HG02973 (cell line): ENCODE data around the gene MAPK11.

ENCODE experiments used
- ATAC-seq: cut with Tn5 transposase; IDR thresholded peaks from one replicate; pipeline ENCODE4 v1.9.1; 2021; ENCODE audit warnings: moderate library complexity; ENCODE audit not compliant: unreplicated experiment

MAPK11 gene

GRCh38 chr22:50227579-50228215 lies 42.5 kb downstream of the MAPK11 start:
- ATAC-seq = no peak

GRCh38 chr22:50226875-50227165 lies 43.4 kb downstream of the MAPK11 start:
- ATAC-seq = no peak

- ATAC-seq = no peak
Observed at GRCh38 chr22:50226063-50226874, 43.9 kb downstream of the MAPK11 start.

- ATAC-seq = no peak
Observed at GRCh38 chr22:50225200-50225969, 44.8 kb downstream of the MAPK11 start.

GRCh38 chr22:50224071-50224470 lies 46.1 kb downstream of the MAPK11 start:
- ATAC-seq = no peak

GRCh38 chr22:50222508-50222907 lies 47.7 kb downstream of the MAPK11 start:
- ATAC-seq = no peak

GRCh38 chr22:50221410-50222300 lies 48.5 kb downstream of the MAPK11 start:
- no peak for ATAC-seq

- ATAC-seq = no peak
Observed at GRCh38 chr22:50220603-50221409, 49.4 kb downstream of the MAPK11 start.

- ATAC-seq = no peak
Observed at GRCh38 chr22:50219800-50220602, 50.2 kb downstream of the MAPK11 start.

- ATAC-seq = no peak
Observed at GRCh38 chr22:50218996-50219727, 51.0 kb downstream of the MAPK11 start.

- ATAC-seq = no peak
Observed at GRCh38 chr22:50218153-50218995, 51.8 kb downstream of the MAPK11 start.

GRCh38 chr22:50217543-50218152 lies 52.5 kb downstream of the MAPK11 start:
- no peak for ATAC-seq

- ATAC-seq = no peak
Observed at GRCh38 chr22:50216684-50217520, 53.3 kb downstream of the MAPK11 start.

- ATAC-seq = no peak
Observed at GRCh38 chr22:50216055-50216683, 54.0 kb downstream of the MAPK11 start.

- ATAC-seq = no peak
Observed at GRCh38 chr22:50215297-50216054, 54.7 kb downstream of the MAPK11 start.
